Measurements from ENCODE around the gene TP53.
A peak's percentile ranks its signal among the peaks of the same experiment; 100 is the strongest.

The TP53 gene

DNA sequence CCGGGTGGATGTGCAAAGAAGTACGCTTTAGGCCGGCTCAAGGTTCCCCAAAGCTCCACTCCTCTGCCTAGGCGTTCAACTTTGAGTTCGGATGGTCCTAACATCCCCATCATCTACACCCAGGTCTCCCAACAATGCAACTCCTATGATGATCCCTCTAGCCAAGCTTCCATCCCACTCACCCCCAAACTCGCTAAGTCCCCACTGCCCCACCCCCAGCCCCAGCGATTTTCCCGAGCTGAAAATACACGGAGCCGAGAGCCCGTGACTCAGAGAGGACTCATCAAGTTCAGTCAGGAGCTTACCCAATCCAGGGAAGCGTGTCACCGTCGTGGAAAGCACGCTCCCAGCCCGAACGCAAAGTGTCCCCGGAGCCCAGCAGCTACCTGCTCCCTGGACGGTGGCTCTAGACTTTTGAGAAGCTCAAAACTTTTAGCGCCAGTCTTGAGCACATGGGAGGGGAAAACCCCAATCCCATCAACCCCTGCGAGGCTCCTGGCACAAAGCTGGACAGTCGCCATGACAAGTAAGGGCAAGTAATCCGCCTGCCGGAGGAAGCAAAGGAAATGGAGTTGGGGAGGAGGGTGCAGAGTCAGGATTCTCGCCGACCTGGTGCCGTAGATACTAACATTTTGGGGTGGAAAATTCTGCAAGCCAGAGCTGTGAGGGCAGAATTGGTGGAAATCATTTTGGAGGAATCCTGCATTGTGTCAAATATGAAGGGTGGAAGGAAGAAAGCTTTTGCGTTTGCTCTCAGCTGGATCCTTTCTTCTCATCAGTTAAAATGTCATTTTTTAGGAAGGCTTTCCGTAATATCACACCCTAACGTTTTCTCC, at the start of gene TP53:
Gene TP53, minus strand, starts transcription at position 419 of the 836 bp plus-strand sequence. CDS start 10,896 bp downstream, outside the sequence.
- DNase-seq: peak; percentile 98

DNA sequence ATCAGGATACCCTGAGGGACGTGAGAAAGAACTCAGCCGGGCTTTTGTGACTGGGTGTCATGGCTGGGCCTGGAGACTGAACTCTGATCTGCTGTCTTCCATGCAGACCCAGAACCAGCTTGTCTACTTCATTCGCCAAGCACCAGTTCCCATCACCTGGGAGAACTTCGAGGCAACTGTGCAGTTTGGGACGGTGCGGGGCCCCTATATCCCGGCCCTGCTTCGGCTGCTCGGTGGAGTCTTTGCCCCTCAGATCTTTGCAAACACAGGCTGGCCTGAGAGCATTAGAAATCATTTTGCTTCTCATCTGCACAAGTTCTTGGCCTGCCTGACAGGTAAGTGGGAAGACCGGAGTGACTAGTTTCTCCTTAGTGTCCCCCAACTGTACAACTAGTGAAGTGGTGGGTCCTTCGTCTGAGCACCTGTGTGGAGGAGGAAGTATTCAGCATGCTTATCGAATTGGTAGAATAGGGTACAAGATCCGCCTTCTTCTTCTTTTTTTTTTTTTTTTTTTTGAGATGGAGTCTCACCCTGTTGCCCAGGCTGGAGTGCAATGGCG, 45.8 kb upstream of the TP53 start:
- no peak for DNase-seq

GRCh38 chr17:7729816-7730215, 42.5 kb upstream of the TP53 start:
- no peak for DNase-seq

DNA sequence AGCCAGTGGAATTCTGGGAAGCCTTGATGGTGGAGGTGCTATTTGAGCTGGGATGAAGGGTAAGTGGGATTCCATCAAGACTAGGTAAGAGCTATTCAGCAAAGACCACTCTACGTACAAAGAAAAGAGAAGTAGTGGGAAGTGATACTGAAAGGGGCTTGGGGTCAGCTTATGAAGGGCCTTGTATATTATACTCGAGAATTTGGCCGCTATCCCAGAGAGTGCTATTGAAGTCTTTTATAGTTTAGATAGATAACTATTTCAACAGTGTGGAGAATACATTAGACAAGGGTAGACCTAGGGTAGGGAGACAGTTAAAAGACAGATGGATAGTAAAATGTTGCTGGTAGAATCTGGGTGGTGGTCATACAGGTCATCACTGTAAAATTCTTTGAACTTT, 40.6 kb upstream of the TP53 start:
- no peak for DNase-seq

DNA sequence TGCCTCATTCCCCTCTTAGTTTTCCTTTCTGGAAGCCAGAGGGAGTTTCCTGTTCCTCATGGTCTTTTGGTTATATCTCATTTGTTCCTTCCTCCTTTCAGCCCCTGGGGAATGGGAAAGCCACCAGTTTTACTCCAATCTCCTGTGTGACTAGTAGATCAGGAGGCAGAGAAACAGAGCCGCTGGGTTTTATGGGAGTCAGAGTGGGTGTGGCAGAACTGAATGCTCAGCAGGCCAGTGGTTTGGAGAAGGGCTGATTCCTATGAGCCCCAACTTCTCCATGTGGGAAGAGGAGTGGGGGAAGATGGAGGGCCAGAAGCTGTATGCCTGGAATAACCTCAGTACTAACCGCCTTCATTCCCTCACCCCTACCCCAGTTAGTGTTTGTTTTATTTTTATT, 34.3 kb upstream of the TP53 start:
- no peak for DNase-seq

- no peak for DNase-seq
These were observed 32.8 kb upstream of the TP53 start for GRCh38 chr17:7720125-7720524.

- no peak for DNase-seq
These were observed 32.4 kb upstream of the TP53 start for GRCh38 chr17:7719661-7720060.

GRCh38 chr17:7717756-7718350, 30.6 kb upstream of the TP53 start:
- DNase-seq: peak; percentile 22

DNA sequence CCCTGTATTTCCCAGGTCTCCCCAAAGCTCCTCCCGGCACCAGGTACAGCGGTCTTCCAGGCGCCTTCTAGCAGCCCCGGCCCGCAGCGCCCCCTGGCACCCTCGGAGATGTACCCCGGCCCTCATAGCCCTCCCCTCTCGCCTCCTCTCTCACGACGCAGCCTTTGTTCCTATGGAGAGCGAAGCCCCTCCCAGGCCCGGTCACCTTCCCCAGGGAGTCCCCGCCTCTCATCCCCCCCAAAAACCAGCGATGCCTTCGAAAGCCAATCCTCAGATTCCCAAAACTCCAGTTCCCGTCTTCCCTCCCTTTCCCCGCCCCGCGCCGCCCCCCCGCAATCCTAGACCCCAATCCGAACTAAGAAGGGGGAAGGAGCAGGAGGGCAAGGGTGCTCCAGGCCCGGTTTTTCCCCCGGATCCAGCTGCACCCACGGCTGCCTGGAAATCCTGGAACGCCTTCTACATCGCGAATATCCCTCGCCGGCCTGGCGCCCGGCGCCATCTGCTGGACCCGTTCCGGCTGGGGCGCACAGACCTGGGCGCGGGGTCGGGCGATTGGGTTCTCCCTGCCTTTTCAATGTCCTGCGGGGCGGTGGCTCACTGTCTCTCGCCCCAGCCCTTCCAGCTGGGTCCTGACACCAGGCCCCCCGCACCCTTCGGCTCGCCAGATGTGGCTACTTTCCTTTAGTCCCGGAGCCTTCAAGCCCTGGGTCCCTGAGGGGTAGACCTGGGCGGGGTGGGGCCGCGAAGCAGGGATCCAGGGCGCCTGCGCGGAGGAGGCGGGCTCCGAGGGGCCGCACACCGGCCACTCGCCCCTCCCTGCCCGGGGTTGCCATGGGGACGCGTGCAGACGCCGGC, 29.8 kb upstream of the TP53 start, which contains the start of gene DNAH2:
Gene DNAH2, plus strand, starts transcription at position 844 of the 855 bp plus-strand sequence. CDS start 1,991 bp downstream, outside the sequence.
- DNase-seq: peak; percentile 42

GRCh38 chr17:7715936-7716886, 28.9 kb upstream of the TP53 start:
- no peak for DNase-seq

- no peak for DNase-seq
These were observed 27.7 kb upstream of the TP53 start for GRCh38 chr17:7714721-7715594.

DNA sequence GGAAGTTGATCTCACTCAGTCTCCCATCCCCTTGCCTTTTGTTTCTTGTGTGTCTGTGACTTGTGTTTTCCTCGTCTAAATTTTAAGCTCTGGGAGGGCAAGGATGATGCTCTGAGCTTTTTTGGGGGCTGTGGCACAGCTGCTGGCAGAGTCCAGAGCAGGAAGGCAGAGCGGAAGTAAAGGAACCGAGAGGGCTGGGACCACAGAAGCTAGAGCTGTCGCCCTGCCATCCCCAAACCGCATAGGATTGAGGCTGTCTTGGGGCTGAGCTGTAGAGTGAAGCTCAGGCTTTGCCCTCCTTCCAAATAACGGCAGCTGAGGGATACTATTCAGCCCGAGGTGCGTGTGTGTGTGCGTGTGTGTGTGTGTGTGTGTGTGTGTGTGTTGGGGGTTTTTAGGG, 26.5 kb upstream of the TP53 start:
- no peak for DNase-seq

- no peak for DNase-seq
These were observed 25.0 kb upstream of the TP53 start for GRCh38 chr17:7712111-7712771.

- peak; percentile 17 for DNase-seq
These were observed 23.9 kb upstream of the TP53 start for GRCh38 chr17:7711051-7711755.

DNA sequence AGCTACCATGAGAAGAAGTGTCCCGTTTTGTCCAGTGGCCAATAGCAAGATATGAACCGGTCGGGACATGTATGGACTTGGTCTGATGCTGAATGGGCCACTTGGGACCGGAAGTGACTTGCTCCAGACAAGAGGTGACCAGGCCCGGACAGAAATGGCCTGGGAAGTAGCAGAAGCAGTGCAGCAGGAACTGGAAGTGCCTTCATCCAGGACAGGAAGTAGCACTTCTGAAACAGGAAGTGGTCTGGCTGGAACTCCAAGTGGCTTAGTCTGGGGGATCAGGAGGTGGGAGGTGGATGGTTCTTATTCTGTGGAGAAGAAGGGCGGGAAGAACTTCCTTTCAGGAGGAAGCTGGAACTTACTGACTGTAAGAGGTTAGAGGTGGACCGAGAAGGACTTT, 23.0 kb upstream of the TP53 start:
- no peak for DNase-seq

DNA sequence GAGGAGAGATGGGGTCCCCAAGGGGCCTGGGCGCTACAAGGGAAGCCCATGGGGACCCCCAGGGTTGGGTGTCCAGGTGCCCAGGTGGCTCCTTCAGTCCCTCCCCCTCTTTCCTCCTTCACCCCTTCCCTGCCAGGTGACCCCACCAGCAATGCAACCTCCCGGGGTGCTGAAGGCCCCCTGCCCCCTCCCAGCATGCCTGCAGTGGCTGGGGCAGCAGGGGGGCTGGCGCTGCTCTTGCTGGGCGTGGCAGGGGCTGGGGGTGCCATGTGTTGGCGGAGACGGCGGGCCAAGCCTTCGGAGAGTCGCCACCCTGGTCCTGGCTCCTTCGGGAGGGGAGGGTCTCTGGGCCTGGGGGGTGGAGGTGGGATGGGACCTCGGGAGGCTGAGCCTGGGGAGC, 21.7 kb upstream of the TP53 start:
- DNase-seq: no peak

- DNase-seq: no peak
These were observed 20.8 kb upstream of the TP53 start for GRCh38 chr17:7707858-7708750.

DNA sequence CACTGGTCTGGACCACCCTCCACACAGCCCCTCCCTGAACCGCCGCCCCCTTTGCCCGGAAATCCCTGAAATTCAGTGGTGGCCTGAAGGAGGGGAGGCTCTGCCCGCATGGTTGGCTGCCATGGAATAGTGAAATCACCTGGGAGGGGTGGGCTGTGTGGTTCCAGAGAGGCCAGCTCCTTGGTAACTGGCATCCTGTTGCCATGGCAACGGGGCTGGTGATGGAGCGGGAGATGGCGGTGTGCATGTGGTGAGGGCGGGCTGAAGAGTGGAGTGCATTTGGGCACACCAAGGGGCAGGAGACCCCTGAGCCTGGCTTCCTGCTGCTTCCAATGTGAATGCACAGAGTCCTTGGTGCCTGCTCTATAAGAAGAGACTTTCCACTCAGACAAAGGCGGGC, 20.2 kb upstream of the TP53 start:
- no peak for DNase-seq

Measured in hematopoietic multipotent progenitor cell treated with erythropoietin and hydrocortisone succinate and interleukin-3 and kit ligand, for 8 days (in vitro differentiated cells).